ENCODE measurements around the gene SORBS1.

The SORBS1 gene

DNA sequence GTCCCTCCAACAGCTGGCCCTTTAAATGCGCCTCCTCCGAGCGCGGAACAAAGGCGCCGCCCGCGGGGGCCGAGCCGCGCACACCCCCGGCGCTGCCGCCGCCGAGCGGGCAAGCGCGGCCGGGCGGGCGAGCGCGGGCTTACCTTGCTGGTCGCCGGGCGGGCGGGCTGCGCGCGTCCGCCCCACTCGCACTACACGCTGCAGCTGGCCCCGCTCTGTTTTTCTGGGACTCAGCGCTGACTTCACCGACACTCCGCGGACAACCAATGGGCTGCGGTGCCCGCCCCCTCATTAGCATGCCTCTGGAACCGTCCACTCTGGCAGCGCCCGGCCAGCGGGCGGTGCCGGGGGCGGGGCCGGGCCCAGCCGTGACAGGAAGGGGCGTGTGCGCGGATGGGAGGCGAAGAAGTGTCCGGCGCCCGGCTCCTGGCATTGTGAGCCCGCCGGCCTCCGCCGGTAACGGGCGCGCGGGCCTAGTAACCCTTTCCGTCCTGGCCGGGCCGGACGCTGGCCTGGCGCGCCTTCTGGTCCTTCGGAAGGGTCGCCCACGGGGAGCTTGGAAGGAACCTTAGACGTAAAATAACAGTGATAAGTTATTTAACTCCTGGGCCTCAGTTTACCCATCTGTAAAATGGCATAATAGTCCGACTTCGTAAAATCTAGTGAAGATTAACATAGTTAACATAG, at the start of gene SORBS1:
Gene SORBS1, minus strand, starts transcription at position 195 of the 687 bp plus-strand sequence. CDS start 120,236 bp downstream, outside the sequence.
- DNase-seq: peak; percentile 70 to 85

DNA sequence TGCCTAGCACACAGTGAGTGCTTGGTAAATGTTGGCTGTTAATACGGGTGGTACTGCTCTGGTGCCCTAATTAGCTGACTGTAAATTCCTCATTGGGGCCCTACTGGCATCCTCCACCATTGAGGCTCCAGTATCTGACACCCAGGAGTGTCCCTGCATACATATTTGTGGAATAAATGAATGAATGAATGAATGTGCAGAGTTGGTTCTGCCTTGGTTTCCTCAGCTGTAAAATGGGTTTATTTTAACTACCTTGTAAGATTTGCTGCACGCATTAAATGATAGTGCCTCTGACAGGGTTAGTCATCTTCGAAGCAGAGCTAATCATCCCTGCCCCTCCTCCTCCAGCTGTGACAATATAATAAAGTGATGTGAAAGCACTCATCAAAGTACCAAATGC, 49.6 kb upstream of the SORBS1 start:
- DNase-seq: no peak

DNA sequence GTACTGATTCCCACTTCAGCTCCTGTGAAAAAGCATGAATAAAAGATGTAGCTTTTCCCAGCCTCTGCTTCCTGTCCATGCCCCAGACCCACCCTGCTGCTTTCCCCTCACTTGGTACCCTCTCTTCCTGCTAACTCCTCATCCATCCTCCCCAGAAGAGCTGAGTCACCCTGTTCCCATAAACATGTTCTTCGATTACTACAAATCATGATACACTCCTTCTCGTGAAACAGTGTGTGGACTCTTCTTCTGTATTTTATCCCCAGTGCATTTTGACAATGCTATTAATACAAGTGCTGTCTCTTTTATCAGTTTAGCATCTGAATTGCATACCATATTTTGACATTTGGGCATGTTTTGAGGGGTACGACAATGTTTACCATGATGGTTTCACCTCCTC, 45.8 kb upstream of the SORBS1 start:
- DNase-seq: no peak

DNA sequence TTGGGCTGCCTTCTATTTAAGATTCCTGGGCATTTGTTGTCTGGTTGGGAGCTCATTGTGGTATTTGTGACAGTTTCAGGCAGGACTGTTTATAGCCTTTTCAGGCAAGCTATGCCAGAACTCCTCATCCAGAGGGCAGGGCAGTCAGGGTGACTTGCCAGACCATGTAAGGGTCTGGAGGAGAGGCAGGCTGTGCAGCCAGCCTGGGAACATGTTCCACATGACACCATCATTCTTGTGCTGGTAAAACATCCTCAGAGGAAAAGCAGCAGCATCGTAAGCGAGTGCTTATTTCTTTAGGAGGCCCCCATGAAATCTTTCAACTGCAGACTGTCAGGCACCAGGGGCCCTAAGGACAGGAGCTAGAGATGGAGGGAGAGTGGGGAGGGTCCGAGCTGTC, 44.0 kb upstream of the SORBS1 start:
- DNase-seq: no peak

DNA sequence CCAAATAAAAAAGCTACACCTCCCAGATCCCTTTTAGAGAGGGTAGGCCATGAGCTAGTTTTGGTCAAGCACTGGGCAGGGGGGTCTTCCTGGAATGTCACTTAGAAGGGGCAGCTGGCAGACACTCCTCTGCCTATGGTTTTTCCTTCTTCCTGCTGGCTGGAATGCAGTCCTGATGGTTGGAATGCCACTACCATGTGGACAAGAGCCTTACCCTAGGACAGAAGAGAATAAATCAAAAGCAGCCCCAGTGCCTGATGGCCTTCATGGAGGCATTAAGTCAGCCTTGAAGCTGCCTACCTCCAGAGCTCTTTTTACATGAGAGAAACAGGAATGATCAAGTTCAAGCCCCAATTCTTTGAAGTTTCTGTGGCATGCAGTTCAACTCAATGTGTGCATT, 43.5 kb upstream of the SORBS1 start:
- DNase-seq: no peak

DNA sequence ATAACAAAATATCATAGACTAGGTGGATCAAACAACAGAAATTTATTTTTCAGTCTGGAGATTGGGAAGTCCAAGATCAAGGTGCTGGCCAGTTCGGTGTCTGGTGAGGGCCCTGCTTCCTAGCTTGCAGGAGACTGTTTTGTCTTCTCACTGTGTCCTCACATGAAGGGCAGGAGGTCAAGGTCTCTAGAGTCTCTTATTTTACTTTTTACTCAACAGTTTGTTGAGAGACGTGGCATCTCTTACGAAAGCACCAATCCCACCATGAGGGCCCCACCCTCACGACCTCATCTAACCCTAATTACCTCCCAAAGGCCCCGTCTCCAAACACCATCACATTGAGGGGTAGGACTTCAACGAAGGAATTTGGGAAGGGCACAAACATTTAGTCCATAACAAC, 41.2 kb upstream of the SORBS1 start:
- no peak for DNase-seq

DNA sequence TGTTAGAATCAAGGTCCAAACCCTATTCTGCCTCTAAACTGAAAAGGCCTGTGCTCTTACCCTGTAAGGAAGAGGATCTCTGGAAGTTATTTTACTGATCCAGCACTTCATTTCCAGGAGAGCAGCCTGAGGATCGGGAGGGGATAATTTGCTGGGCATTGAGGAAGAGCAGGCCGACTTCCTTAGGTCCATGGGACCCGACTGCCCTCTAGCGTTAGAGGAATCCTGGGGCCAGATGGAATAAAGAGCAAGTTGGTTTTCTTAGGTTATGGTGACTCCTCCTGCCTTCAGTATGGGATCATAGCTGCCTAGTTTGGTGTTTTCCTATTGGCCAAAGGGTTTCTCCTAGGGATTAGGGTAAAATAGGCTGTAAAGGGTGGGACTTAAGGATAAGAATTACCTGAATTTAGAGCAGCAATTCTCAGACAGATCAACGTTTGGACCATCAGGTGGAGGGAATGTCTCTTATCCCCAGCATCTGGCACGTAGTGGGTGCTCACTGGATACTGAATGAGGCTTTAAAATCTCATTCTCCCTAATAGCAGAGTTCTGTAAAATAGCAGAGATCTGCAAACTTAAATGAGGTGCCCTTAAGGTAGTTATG, 40.0 kb upstream of the SORBS1 start:
- DNase-seq: peak; percentile 3 to 59

DNA sequence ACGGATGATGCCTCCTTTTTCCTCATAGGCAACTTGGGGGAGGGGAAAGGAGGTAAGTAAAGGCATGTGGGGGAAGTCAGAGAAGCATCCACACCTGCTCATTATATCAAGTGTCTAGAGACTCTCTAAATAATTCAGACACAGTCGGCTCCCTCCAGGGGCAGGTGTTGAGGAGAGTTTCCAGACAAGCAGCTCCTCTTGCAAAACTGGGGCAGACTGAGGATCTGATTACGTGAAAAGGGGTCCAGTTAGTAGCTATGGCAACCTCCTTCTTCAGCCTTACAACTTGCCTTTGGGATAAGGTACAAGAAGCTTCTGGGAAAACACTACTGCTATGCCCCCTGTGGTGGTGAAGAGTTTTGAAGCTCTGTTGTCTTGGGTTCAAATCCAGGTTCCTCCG, 39.0 kb upstream of the SORBS1 start:
- DNase-seq: no peak

DNA sequence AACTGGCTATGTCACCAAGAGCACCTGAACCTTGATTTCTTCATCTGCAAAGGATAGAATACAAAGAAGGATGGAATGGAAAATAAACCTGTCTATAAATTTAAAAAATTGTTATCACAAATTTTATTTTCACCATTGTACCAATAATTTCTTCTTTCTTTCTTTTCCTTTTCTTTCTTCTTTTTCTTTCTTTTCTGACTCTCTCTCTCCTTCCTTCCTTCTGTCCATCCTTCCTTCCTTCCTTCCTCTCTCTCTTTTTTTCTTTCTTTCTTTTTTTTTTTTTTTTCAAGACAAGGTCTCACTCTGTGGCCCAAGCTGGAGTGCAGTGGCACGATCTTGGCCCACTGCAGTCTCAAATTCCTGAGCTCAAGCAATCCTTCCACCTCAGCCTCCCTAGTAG, 36.6 kb upstream of the SORBS1 start:
- DNase-seq: no peak

DNA sequence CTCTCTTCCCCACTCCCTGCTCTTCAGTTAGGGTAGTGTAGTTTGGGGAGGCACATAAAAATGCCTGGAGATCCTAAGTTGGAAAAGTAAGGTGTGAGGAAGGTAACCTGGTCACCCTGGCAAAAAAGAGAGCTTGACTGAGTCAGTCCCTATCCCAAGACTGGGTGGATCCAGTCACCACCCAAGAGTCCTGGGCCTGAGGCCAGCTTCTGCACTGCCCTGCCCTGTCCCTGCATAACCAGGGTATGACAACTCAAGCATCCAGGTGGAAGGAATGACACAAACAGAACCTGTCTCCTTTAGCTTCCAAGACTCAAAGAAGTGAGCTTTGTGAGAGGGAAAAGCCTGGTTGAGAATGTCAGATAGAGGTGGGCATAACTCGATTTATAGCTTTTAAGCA, 26.9 kb upstream of the SORBS1 start:
- DNase-seq: no peak

DNA sequence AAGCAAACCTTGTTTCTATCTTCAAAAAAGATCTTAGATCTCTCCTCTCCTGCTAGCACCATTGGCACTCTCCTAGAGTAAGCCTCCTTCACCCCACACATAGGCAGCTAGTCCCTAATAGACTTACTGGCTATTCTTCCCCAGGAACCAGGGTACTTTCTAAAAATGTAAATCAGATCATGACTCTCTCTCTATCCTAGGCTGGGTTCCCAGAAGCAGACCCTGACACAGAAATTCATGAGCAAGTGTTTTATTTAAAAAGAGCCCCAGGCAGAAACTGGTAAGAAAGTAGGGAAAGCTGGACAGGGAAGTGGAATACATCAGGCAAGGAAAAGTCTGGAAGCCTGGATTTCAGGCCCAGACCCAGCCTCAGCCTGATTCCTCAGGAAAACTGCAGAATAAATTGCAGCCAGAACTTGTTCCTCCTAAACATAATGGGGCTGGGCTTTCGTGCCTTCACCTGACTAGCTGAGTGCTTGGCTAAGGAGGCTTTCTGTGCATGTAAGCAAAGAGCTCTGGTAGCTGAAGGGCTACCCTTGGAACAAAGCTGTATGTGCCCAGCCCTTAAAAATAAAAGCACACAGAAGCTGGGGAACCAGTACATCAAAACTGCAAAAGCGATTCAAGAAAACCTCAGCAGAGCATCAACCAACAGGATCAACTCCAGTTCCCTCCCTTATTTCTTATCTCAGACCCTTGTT, 18.8 kb upstream of the SORBS1 start:
- no peak for DNase-seq

DNA sequence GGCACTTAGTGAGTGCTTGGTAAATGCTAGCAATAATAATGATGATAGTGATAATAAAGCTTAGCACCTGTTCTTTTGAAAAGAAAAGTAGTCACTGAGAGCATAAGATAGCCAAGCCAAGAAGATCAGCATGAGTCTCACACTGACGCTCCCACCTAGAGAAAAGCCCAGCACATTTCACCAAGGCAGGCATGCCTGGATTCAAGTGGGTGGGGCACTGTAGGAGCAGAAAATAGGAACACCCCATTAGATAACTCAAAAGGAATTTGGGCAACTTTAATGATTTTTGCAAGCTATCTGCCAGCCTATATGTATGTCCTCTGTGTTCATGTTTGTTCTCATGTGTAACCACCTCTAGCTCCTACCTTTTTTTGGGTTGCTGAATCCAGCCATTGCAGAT, 18.1 kb upstream of the SORBS1 start:
- DNase-seq: no peak

DNA sequence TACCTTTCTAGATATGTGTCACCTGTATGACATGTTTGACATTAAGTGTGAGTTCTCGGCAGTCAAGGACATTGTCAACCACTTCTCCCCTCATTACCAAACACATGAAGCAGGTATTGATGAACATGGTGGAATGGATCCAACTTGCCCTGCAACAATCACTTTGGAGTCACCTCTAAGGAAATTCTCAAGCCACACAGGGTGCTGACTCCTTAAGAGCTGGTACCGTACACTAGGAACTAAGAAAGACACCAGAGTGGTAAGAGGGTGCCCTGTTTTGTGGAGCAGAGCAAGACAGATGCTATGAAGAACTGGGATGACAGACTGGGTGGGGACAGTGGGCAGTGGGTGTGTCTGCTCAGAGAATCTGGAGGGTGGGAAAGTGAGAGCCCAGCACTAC, 17.4 kb upstream of the SORBS1 start:
- DNase-seq: no peak

DNA sequence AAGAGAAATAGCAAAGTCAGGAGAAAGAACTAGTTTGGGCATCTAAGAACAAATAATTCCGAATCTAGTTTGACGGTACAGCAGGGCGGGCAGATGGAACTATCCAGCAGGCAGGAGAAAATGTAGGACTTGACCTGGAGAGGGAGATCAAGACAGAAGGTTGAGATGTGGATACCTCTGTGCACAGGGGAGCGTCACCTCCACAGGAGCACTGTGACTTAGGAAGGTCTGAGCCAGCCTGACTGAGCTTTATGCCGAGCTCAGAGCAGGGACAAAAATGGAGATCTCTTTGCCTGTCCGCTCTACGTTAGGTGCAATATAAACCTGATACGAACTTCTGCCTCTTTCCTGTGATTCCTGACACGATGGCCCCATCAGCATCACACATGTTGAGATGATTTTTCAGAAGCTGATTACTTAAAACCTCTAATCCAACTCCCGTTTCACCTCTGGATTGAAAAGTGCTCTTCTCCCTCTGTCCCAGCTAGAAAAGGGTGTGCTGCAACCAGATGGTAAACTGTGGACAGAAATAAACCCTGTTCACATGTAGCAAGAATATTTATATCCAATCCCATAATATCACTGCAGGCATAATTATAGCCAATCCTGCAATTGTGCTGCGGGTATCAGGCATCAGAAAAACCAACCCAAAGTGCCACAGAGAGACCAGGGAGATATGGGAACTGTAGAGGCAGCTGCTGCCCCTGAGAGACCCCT, 13.6 kb upstream of the SORBS1 start:
- DNase-seq: no peak

DNA sequence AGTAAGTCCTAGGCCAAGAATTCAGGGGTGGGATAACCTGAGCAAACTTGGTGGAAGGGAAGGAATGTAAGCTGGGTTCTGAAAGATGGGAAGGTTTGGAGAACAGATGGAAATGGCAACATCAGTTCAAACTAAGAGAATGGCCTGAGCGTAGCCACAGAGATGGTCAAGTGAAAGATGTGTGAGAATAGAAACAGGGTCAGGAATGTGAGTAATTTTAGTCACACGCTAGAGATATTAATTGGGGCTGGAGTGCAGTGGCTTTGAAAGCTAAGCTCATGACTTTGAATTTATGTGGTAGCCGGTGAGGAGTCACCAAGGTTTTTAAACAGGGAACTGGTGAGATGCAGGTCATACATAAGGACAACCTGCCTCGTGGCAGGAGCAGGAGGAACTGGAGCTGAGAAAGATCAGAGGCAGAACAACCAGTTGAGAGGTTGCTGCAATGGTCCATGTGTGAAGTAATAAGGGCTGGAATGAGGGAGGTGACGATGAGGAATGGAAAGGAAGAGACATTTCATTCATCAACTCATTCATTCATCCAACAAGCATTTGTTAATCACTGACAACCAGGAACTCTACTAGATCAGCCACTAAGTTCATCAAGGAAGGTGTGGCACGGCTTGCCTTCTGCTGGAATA, 12.9 kb upstream of the SORBS1 start:
- no peak for DNase-seq

DNA sequence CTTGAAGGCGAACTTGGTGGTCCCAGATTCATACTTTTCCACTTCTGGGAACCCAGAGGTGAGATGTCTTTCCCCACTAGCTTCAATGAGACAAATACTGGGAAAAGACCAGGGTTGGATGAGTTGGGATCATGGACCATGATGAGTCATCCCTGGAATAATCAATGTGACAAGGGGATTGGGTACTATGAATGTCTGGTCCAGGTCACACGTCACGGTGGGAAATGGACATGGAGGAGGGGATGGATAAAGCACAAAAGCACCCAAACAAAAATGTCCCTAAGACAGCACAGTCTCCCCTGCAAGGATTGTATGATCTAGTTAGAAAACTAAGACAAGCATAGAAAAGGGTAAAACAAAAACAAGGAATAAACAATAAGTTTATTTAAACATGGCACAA, 12.4 kb upstream of the SORBS1 start:
- no peak for DNase-seq

DNA sequence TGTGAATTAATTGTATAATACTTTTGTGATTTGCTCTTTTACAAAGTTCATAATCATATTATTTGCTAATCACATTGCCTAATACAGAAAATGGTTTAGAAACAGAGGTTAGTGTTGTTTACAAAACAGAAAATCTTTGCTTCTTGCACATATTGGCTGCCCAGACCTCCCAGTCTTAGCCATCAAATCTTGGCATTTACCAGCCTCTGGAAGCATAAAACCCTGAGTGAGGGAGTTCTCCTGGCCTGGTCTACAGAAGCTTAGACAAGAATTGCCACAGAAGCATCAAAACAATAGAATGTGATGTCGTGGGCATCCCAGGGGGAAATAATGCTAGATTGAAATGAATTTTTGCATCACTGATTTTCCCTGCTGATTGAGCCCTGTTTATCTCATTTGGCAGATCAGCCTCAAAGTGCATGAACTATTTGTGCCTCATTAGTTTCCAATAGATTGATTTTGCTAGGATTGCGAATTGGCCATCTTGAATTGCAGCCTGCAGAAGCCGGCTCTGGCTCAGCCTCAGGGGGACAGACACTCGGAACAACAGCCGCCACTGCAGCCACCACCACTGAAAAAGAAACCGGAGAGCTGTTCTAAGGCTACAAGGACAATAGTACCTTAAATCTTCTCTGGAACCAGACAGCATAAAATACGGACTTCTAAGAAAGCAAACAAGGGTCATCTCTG, 11.1 kb upstream of the SORBS1 start:
- DNase-seq: no peak

DNA sequence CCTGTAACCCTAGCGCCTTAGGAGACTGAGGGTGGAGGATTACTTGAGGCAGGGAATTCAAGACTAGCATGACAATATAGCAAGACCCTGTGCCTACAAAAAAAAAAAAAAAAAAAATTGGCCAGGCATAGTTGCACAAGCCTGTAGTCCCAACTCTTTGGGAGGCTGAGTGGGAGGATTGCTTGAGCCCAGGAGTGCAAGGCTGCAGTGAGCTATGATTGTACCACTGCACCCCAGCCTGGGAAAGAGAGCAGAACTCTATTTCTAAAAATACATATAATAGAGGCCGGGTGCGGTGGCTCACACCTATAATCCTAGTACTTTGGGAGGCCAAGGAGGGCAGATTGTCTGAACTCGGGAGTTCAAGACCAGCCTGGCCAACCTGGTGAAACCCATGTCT, 10.2 kb upstream of the SORBS1 start:
- no peak for DNase-seq

DNA sequence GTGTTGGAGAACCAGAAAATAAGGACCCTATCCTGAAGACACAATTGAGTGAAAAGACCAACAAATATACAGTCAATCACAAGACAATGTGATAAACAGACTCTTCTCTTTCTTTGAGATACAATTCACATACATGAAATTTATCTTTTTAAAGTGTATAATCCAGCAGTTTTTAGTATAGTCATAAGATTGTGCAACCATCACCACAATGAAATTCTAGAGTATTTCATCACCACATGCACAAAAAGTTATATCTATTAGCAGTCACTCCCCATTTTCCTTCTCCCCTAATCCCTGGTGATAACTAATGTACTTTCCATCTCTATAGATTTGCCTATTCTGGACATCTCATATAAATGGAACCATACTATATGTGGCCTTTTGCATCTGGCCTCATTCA, 8.2 kb upstream of the SORBS1 start:
- DNase-seq: no peak

DNA sequence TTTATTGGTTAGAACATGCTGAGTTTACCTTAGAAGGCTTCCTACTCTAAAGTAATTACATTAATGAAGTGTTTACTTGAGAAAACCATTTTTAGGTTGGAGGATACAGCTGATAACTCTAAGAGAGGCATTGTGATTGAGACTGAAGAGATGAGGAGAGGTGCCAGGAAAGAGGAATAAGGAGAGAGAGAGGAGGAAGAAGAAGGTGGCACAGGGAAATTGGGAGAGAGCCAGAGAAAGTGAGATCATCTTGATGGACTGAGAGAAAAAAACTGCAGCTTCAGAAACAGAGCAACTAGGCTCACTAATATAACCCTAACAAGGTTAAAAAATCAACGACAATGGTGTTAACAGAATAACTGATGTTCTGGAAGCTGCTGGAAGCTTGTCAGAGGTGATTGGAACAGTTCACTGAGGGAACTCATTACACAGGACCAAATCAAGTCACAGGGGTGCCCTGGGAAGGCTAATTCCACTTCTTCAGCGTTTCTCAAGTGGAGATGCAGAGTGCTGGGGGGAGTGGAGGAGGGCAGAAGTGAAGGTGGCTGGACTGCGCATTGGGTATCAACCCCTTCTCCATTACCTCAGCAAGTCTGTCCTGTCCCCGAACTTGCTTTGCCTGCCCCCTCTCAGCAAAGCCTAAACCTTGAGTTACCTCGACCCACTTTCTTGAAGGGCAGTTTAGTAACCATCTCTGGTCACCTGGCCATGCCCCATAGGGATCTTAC, 6.9 kb upstream of the SORBS1 start:
- no peak for DNase-seq

DNA sequence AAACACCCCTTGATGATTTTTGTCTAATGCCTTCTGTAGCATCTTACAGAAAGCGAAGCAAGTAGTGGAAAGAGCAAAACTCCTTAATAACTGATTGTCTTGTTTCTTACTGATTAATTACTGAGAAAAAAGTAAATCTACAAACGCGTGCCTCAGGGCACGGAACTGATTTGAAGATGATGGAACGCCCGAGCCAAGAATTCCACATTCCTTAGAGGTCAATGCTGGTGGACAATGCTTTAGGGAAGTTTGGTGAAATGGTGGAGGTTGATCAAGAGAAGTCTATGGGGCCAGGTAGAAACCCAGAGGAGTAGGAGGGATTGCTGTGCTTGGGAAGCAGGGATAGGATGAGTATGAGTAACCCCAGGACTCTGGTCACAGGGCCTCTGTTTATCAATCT, 5.0 kb upstream of the SORBS1 start:
- no peak for DNase-seq

DNA sequence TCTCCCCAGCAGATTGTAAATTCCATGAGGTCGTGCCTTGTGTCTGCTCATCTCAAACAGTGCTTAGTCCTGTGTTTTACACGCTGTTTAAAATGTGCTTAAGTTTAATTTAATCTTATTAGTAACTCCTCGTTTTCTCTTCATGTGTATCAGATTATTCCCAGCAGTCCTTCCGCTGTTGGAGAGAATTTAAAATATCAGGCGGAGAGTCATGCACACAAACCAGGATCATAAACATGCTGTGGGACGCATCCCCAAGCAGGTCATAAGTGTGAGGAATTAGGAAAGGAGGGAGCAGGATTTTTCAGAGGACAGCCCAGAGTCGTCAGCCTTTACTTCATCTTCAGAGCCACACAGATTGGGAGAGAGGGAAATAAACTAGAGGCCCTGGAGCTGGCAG, 4.2 kb upstream of the SORBS1 start:
- no peak for DNase-seq

All from NCI-H187 (cell line).